HG02981 (cell line): Measurements from ENCODE around the gene SRPK2.
A peak's percentile ranks its signal among the peaks of the same experiment; 100 is the strongest.
"Not testable (repeated sequence)": the region's sequence is repeated elsewhere in the genome, so short reads cannot be mapped to it uniquely, and the experiment has no call there.

Source experiments
- ATAC-seq: cut with Tn5 transposase; IDR thresholded peaks from one replicate; pipeline ENCODE4 v1.9.1; 2021; ENCODE audit warnings: mild to moderate bottlenecking, moderate library complexity; ENCODE audit not compliant: unreplicated experiment

The SRPK2 gene

DNA sequence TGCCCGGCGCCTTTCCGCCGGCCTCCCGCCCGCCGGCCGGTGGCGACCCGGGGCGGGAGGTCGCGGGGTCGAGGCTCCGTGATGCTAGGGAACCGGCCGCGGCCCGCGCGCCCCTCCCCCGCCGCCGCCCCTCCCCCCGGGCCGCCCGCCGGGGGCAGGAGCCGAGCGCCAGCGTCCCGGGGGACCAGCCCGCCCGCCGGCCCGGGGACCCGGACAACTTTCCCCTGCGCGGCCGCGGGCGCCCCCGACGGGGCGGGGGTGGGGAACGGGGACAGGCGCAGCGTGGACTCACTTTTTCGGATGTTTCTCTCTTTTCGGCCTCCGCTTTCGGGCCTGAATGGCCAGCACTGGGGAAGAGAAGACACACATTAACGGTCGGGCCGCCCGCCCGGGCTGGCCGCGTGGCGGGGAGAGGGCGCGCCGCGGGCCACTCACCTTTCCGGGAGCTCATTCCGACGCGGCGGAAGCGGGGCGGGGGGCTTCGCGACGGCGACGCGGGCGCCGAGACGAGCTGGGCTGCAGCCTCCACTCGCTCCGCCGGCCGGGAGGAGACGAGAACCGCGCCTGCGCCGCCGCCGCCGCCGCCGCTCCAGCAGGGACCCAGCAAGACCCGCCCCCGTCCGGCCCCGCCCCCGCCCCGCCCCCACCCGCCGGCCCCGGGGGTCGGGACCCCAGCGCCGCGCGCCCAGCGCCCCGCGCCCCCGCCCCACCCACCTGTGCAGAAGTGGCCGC, at the start of gene SRPK2:
TSS of gene SRPK2 (minus strand) at position 566 of the 732 bp plus-strand sequence.
- ATAC-seq = peak; percentile 59

GRCh38 chr7:105438254-105438653, 49.5 kb upstream of the SRPK2 start:
- no peak for ATAC-seq

GRCh38 chr7:105437356-105437755, 48.6 kb upstream of the SRPK2 start:
- ATAC-seq = not testable (repeated sequence)

- ATAC-seq = peak; percentile 60
Measured at GRCh38 chr7:105429746-105430612, 41.3 kb upstream of the SRPK2 start.

GRCh38 chr7:105426606-105427146, 38.0 kb upstream of the SRPK2 start:
- ATAC-seq = no peak

GRCh38 chr7:105423987-105424386, 35.3 kb upstream of the SRPK2 start:
- ATAC-seq = no peak

- no peak for ATAC-seq
Measured at GRCh38 chr7:105413887-105414437, 25.2 kb upstream of the SRPK2 start.

GRCh38 chr7:105410774-105411173, 22.1 kb upstream of the SRPK2 start:
- not testable (repeated sequence) for ATAC-seq

GRCh38 chr7:105409775-105410174, 21.1 kb upstream of the SRPK2 start:
- not testable (repeated sequence) for ATAC-seq

DNA sequence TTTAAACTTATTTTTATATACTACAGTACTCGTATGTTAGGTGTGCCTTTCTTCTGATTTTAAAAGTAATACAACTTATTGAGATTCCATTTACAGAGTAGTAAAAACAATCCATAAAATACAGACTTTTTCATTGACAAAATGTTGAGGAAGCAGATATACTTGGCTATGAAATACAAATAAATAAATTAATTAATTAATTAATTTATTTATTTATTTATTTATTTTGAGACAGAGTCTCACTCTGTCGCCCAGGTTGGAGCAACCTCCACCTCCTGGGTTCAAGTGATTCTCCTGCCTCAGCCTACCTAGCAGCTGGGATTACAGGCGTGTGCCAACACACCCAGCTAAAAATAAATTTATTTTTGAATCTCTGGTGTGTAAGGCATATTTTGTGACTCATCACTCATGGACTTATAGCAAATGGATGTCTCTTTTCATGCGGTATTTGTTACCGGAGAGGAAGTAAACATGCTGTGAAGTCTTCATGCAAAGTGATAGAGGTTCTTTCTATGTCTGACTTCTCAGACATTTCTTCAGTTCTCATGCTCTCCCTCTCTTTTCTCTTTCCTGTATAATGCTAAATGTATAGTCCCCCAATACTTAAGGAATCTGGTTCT, 20.2 kb upstream of the SRPK2 start:
- ATAC-seq = no peak

GRCh38 chr7:105403128-105403527, 14.4 kb upstream of the SRPK2 start:
- ATAC-seq = no peak

DNA sequence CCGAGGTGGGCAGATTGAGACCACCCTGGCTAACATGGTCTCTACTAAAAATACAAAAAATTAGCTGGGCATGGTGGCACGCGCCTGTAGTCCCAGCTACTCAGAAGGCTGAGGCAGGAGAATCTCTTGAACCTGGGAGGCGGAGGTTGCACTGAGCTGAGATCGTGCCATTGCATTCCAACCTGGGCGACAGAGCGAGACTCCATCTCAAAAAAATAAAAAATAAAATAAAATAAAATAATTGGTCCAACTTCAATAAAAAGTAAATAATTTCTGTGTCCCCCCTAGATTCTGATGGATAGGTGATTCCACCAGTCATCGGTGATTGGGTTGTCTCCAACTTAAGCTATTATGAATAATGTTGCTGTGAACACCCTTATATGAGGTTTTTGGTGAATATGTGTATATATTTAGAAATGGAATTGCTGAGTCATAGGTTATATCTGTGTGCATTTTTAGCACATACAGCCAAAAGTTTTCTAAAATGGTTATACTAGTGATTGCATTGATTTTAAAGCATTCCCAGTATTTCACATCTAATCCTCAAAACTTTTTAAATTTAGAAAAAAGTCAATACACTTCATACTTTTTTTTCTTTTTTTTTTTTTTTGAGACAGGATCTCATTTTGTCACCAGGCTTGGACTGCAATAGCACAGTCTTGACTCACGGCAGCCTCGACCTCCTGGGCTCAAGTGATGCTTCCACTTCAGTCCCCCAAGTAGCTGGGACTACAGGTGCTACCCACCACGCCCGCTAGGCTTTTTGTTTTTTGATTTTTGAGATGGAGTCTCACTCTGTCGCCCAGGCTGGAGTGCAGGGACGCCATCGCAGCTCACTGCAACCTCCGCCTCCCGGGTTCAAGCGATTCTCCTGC, 13.7 kb upstream of the SRPK2 start:
- no peak for ATAC-seq

DNA sequence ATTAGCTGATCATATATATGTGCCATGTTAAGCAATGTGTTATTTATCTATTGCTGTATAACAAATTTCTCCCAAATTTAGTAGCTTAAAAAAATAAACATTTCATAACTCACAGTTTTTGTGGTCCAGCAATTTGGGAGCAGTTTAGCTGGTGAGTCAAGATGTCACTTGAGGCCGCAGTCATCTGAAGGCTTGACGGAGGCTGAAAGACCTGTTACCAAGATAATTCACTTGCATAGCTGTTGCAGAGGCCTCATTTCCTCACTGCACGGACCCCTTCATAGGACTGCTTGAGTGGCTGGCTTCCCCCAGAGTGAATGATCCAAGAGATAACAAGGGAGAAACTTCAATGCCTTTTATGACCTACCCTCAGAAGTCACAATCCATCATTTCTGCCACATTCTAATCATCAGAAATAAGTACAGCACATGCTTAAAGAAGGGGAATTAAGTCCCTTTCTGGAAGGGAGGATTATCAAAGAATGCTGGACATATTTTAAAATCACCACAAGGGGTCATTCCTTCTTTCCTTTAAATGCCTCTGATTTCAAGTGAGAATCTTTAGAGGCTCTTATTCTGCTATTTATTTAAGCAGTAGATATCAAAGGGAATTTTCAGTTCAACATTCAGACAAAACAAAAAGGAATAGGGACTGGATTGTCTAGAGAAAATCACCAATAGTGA, 10.5 kb upstream of the SRPK2 start:
- no peak for ATAC-seq

GRCh38 chr7:105396566-105396965, 7.8 kb upstream of the SRPK2 start:
- no peak for ATAC-seq

DNA sequence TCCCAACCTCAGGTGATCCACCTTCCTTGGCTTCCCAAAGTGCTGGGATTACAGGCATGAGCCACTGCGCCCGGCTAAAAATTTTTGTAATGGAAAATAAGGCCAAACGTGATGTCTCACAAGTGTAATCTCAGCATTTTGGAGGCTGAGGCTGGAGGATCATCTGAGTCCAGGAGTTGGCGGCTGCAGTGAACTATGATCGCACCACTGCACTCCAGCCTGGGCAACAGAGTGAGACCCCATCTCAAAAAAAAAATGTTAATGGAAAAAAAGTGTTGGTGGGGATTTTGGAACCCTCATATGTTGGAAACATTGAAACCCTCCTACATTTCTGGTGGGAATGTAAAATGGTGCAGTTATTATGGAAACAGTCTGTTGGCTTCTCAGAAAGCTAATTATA, 2.7 kb upstream of the SRPK2 start:
- ATAC-seq = no peak

- ATAC-seq = no peak
Measured at GRCh38 chr7:105389889-105390288, 1.2 kb upstream of the SRPK2 start.

DNA sequence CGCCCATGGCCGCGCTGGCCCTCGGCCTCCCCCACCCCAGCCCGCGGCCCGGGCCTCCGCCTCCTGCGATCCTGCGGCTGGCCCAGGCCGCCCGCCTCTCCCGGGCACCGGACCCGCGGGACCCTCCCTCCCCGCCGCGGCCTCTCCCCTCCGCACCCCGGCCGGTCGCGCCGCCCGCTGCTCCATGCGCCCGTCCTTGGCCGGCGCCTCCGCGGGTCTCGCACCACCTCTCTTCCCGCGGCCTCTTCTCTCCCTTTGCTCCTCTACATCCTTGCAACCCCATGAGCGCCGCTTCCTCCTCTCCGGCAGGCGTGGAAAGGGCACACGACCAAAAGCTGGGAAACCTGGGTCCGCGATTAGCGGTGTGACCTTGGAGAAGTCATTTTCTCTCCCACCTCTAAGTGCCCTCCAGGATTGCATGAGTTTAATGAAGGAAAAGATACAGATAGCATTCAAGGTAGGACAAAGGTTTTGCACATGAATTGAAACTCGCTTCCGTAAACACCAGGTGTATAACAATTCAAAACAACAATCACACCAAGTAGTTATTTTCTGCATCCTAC, 448 bp upstream of the SRPK2 start:
- ATAC-seq = peak; percentile 22

DNA sequence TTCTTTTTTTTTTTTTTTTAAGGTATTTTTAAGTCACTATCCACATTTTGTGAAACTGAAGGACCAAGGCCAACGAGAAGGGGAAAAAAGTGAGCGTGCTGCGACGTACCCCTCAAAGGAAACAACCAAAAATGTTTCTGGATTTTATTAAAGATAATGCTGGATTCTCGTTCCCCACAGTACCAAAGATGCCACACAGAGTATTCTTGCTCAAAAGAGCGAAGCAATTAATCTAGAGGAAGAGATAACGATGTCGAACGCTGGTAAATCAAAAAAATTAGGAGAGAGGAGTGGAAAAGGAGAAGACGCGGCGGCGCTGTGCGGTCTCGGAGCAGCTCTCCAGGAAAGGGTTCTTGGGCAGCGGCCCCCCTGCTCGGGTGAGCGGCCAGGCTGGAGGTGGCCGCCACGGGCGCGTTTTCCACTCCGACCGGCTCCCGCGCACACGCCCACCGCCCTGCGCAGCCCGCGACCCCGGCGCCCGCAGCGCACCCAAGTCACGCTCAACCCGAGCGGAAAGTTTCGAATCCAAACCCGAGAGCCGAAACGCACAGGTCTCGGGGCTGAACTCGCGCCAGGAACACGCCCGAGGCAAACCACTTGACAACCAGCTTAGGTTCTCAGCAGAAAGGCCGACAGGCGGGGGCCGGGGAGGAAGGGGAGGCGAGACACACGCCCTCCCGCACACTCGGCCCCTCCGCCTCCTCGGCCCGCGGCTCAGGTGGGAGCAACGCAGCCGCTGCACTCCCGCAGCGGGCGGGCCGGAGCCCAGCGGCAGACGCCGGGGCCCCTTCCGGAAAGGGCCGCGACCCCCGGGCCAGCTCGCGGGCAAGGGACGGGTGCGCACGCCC, 989 bp downstream of the SRPK2 start:
- peak; percentile 36 for ATAC-seq
